ENCODE results near the gene BRD3.

BRD3 gene

DNA sequence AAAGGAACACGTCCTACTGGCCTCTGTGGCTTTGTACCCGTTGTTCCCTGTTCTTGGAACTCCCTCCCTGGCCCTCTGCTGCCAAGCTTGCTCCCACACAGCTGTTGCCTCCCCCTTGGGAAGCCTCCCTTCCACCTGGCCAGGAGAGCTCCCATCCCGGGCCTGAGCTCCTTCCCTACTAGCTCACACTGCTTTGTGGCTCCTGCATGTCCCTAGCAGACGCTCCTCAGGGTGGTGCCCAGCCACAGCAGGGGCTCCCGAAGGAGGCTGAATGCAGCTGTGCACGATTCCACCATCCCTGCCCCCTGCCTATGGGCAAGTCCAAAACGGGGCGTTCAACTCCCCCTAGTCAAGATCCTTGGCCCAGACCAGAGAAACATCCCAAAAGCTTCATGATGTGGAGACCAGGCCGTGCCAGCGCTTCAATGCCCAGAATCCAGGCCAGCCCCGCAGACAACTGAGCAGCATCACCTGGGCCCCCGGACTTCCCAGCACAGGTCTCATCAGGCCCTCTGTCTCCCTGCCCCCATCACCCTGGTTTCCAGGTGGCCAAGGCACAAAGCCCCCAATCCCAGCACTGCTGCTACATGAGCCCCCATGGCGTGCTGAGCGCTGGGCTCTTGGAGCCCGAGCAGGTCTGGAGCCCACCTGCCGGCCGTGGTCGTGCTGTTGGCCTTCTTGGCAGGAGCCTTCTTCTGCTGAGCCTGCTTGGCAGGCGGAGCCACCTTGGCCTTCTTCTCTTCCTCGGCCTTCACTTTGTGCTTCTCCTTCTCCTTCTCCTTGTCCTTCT lies 28.2 kb downstream of the BRD3 start:
- DNase-seq (ENCODE audit: low read depth in 3 of 3) = no peak

DNA sequence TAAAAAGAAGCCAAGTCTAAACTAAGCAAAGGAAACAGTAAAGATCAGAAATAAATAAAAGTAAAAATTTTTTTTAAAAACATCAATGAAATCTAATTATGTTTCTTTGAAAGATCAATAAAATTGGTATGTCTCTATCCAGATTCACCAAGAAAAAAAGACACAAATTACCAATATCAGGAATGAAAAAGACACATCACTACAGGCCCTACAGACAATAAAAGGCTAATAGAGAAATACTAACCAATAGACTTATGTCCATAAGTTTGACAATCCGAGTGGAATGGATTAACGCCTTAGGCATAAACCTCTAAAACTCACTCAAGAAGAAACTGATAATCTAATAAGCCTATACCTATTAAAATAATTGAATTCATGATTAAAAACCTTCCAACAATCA lies 30.2 kb downstream of the BRD3 start:
- DNase-seq (ENCODE audit: low read depth in 3 of 3) = no peak

DNA sequence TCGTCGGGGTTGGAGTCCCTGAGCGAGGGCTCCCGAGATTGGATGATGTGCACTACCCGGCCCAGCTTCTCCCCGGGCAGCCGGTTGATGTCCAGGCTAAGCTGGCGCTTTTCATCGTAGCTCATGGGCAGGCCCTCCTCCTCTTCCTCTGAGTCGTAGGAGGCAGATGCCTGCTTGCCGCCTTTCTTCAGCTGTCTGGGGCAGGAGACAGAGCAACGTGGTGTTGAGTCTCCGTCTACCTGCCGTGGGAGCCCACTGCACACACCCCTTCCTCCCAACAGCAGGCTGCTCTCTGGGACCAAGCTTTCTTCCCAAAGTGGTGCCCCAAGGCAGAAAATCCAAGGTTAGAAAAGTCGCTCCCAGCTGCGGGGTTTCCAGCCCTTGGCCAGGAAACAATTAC lies 31.7 kb downstream of the BRD3 start:
- no peak for DNase-seq (ENCODE audit: low read depth in 3 of 3)

DNA sequence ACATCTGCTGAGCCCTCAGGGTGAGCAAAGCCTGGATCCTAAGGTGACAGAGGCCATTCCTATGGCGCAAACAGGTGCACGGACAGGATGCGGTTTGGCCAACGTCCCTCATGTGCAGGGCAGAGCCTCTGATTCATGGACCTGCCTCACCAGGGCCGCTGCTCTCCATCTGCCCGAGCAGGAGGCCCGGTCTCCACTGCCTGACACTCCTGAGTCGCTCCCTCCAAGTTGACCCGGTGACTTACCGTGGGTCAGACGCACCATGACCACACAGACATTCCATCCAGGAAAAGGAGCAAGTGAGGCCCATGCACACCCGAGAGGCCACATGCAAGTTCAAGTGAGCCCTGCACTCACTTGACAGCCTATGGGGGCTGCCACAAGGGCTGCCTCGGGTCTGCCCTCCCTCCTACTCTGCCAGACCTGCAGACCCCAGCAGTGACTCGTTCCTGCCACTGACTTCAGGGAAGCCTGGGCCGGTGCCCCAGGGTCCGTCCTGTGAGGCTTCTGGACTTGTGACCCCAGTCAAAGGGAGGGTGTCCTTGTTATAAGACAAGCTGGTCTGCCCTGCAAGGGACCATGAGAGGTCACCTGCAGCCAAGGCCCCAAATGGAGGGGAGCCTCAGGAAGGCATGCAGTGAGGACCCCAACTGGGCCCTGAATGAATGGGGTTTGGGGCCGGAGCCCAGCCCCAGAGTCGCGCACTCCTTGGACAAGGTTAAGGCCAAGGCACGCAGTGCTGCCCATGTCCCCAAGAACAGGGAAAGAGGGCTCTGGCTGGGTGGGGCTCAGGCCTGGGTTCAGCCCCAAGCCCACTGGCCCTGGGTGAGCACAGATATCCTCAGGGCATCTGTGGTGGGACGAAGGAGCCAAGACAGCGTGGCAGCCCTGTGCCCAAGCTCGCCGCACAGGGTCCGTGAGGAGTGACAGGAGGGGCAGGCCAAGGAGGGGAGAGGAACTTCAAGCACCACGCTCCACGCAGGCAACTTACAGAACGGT lies 32.5 kb downstream of the BRD3 start:
- DNase-seq (ENCODE audit: low read depth in 3 of 3) = no peak

DNA sequence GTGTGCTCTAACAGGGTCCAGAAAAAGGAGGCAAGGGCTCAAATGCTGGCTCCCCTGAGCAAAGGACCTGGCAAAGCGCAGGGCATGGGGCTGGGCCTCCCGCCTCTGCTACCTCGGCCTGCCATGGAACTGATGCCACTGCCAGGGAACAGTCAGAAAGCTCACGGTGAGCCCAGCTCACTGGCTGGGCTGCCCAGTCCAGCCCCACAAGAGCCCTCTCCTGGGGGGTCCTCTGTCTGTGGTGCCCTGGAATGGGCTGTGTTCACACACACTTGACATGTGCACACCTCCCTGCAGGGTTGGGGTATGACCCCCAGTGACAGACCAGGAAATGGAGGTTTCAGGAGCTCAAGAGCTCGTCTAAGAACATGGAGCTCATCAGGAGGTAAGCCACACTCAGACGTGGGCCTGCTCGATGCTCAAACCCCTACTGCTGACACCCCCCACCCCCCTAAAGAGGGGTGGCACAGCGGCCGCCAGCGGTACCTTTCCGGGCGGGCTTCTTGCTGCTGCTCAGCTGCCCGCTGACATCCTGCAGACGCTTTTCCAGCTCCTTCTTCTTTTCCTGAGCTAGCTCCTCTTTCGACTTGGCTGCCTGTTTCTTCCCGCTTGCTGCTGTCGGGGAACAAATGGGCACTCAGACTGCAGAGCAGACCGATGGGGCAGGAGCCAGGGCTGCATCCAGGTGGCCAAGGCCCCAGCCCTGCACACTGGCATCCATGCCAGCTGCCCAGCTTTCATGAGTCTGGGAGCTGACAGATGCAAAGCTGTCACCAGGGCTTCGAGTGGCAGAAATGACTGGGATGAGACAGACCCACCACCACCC lies 33.4 kb downstream of the BRD3 start:
- DNase-seq (ENCODE audit: low read depth in 3 of 3) = no peak

DNA sequence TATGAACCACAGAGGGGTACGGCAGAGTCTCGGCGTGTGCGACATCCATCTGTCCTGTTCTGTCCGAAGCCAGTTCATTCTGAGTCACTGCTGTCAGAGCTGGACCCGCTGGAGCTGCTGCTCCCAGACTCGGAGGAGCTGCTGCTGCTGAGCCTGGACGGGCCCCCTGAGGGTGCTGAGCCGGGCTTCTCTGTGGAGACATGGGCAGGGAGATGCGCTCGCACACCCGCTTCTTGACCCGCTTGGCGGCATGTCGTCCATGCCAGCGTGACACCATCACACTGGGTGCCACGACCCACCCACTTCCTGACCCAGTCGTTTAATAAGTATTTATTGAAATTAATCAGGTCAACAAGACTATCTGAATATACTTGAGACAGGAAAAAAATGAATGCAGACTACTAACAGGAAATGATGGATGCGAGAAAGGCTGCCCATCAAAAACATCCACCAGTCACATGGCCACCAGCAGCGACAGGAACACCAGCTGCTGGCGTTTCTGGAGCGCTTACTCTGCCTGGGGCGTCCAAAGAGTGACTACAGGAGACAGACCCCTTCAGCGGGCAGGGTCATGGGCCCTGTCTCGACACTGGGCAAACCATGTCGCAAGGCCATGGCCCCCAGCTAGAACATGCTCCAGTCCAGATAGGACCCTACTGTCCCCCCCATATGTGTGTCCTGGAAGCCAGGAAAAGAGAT lies 34.2 kb downstream of the BRD3 start:
- DNase-seq (ENCODE audit: low read depth in 3 of 3) = no peak

DNA sequence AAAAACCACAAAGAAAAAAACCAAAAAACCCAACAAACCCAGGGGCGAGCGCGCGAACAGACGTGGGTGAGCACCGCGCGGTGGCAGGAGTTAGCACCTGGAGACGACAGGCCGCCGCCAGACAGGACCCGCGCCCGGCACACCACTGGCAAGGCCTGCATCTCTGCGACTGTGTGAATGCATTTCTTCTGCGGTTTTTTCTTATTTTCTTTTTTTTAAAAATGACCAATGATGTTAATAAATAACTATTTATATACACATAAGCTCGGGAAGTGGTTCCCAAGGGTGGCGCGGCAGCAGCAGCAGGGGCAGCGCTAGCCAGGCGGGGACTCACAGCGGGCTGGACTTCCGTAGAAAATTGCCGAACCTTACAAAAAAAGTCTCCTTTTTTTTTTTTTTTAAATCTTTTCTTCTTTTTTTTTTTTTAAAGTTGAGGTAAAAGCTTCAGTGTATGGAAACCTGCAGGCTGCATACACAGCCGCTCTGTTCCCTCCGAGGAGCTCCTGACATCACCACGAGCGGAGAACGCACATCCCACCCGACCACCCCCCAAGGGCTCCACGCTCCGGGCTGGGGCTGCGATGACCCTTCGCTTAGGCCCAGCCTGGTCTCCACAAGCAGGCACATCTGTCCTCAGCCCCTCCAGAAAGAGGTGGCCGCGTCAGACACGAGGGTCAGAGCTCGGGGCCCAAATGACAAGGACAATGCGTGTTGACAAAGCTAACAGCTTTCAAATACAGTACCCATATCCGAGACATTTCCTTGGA lies 35.2 kb downstream of the BRD3 start:
- no peak for DNase-seq (ENCODE audit: low read depth in 3 of 3)

DNA sequence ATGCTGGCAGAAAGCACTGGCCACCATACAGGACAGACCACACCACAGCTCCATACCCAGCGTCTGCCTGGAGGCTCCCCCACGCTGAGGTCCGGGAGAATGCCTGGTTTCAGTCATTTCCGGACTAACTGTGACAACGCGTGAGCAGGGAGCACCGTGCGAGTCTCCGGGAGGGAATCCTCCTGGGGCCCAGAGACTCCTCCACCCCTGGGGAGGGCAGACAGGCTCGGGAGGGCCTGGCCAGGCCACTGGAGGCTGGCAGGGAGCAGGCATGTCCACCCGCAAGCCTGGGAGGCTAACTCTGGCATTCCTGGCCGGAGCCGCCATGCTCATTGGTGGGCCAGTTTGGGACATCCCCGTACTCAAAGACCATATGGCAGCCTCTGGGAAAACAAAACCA lies 36.0 kb downstream of the BRD3 start:
- DNase-seq (ENCODE audit: low read depth in 3 of 3) = no peak

DNA sequence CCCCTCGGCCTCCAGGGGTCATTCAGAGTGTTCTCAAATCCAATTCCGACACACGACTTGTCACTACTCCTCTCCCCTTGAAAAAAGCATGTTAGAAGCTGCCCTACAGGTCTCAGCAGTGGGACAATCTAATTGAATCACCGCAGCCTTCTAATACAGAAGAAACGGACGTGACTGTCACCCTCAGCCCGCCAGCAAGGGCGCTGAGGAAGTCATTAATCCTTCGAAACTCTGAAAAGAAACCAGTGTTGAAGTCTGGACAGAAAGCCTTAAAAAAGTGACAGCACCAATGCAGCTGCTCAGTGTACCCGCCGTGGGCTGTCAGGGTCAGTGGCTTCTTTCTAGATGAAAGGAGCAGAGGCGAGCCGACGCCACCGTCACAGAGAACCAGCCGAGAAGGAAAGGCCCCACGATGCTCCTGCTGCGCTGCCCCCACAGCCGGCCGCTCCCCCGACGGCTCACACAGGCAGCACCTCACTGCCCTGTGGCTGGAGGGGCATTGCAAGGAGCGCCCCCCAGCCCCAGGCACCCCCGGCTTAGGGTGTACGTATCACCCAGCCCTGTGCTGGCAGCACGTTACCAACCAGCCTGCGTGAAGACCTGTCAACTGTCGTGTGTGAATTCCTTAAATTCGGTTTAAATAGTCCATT lies 36.9 kb downstream of the BRD3 start:
- DNase-seq (ENCODE audit: low read depth in 3 of 3) = no peak

DNA sequence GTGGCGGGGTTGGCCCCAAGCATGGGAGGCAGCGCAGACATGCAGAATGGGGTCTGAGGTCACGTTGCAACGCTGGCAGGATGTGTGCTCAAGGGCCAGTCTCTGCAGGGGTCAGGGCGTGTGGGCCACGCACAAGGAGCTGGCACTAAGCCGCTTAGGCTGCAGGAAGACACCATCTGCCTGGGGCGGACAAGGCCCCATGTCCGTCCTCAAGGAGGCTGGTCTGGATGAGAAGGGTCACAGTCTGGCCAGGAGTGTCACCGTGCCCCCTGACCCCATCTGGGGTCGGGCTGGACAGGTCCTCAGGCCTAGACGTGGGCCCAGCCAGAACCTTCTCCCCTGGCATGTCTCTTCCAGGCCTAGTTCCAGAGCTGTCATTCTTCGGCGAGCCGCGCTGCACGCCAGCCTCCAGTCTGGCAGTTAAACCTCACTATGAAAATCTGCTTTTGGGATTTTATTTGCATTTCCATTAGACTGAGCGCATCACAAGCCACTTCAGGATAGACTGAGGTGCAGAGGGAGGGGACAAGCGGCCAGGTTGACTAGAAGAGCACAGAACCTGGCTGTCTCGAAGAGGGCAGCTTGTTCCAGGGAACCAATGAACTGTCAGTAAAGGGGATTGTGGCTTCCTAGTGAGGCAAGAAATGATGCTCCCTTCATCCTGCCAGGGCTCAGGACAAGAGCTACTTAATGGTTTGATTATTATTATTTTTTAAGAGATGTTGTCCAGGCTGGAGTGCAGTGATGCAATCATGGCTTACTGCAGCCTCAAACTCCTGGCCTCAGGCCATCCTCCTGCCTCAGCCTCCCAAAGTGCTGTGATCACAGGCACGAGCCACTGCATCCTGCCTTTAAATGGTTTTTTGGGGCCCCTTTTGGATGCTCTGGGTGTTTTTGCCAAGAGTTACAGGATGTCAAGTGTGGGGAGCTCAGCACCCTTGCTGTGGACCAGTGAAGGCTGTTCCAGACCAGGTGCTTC lies 38.3 kb downstream of the BRD3 start:
- no peak for DNase-seq (ENCODE audit: low read depth in 3 of 3)

DNA sequence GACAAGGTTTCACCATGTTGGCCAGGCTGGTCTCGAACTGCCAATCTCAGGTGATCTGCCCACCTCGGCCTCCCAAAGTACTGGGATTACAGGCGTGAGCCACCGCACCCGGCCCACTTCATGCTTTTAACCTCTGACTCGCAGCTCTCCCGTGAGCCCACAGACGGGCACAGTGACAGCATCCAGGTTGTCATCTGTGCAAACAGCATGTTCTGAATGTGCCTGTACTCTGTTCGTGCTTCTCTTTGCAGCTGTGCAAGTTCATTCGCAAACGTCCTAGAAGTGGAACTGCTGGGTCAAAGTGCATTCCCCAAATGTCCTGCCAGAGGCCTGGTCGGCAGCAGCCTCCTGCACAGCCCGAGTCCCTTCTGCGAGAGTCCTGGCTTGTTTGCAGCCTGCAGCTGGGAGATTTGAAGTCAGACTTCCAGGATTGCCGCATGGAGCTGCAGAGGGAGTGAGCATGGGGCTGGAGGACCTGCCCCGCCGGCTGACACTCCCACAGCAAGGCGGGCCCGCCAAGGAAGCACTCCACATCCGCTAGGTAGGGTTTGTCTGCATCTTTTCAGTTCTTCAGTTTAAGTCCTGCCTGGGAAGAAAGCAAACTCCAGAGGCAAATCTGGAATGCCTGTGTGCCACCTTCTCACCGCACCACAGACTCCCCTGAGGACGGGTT lies 39.1 kb downstream of the BRD3 start:
- no peak for DNase-seq (ENCODE audit: low read depth in 3 of 3)

DNA sequence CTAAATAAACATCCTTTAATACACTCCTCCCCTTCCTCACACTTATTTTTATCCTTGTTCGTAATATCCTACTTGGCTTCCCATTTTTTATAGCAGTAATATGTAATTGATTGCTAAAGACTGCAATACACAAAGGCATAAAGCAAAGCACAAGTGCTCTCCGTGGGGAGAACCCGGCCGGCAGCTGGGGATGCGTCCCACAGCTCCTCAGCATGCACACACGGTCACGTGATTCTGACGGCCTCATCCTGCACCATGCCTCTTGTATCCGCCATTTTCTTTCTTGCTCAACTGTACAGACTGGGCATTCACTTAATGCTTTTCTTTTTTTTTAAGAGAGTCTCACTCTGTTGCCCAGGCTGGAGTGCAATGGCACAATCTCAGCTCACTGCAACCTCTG lies 39.8 kb downstream of the BRD3 start:
- no peak for DNase-seq (ENCODE audit: low read depth in 3 of 3)

DNA sequence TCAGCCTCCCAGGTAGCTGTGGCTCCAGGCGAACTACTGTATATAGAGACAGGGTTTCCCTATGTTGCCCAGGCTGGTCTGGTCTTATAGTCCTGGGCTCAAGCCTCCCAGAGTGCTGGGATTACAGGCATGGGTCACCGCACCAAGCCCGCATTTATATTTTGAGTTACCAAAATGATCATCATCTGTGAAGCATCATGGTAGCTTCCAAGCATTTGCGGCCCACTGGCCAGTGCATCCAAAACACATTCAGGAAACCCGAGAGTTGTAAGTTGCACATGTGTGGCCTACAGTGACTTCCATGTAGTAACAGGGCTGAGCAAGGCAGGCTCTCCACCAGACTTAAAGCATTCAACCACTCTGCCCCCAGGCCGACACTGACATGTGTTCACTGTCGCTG lies 40.3 kb downstream of the BRD3 start:
- no peak for DNase-seq (ENCODE audit: low read depth in 3 of 3)

DNA sequence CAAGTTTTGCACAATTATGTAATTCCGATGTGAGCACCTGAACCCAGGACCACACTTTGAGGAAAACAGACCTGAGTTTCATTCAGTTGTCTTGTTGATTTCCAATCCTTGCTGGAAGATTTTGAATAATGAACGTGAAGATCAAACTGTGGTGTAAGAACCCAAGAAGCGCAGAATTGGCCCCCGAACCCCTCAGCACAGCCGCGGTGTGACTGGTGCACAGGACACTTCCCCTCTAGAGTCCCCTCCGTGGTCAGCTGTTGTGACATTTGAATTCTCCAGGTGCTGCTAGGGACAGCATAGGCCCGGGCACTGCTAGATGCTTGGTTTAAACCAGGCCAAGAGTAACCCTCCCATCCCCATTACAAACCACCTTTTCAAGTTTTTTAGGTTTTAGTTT lies 40.8 kb downstream of the BRD3 start:
- DNase-seq (ENCODE audit: low read depth in 3 of 3) = no peak

DNA sequence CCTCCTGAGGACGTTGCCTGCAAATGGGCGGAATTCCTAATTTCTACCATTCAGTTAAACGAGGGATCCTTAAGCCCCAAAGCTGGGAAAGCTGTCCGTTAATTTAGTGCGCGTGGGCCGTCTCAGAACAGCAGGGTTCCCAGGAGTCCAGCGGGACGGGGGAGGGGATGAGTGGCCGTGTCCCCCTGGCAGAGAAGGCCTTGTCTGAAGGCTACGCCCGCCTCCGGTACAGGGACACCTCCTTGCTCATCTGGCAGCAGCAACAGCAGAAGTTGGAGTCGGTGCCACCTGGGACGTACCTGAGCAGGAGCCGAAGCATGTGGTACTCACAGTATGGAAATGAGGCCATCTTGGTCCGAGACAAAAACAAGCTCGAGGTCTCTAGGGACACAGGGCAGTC lies 41.2 kb downstream of the BRD3 start:
- DNase-seq (ENCODE audit: low read depth in 3 of 3) = no peak

DNA sequence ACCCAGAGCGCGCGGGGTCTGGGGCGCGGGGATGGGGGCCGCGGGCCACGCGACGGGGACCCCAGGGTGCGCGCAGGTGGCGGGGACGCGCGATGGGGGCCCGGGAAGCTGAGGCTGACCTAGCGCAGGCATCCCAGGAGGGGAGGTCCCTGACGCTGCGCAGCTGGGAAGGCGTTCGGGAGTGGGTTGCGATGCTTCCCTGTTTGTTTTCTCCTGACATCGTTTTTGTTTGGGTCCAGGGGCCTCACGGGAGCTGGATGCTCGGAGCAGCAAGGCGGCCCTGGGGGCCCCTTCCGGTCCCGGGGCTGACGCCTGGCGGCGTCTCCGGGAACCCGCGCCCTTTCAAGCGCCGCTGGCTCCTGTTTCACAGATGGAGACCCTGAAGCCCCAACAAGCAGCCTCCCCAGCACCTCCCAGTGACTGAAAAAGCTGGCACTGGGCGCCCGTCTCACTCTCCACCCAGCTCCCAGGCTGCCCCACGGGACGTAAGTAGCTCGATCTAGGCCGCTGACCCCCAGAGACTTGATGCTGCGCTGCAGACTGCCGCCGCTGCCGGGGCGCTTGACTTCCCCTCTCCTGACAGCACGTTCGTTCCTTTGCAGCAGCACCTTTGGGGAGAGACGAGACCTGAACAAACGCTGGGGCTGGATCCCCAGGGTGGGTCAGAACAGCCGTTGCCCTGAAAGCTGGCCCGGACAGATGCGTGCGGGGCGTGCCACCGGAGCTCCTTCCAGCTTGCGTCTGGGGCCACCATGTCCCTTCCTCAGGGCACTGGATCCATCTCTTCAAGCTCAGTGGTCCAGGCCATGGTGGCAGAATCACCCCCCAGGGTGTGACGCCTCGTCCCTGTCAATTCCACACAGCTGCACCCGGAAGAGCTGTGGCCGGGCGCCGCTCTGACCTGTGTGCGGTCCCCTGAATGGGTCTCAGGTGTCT lies 42.0 kb downstream of the BRD3 start:
- DNase-seq (ENCODE audit: low read depth in 3 of 3) = peak in 2 of 3 donors; percentile 15 to 37

All from stimulated activated CD4-positive, alpha-beta T cell treated with anti-CD3 and anti-CD28 coated beads, TNF-alpha, amount 100 ng/mL, for 48 hours (primary cell).